Measurements from ENCODE around the gene ZSWIM2.

Gene ZSWIM2

GRCh38 chr2:186887107-186888090 is 38.4 kb upstream of the ZSWIM2 start:
- TF ChIP-seq CTCF (IDR thresholded peaks at IDR 0.05; ENCODE audit: insufficient read depth, low read depth, low read length, missing control alignments) = no peak
- DNase-seq (ENCODE audit: low read depth) = no peak
- no peak overlapping the region for H3K4me3 ChIP-seq (ENCODE audit: low read length)

GRCh38 chr2:186884587-186884986 is 35.6 kb upstream of the ZSWIM2 start:
- no peak for TF ChIP-seq CTCF (IDR thresholded peaks at IDR 0.05; ENCODE audit: insufficient read depth, low read depth, low read length, missing control alignments)
- no peak overlapping the region for H3K4me3 ChIP-seq (ENCODE audit: low read length)
- no peak for DNase-seq (ENCODE audit: low read depth)

- no peak for TF ChIP-seq CTCF (IDR thresholded peaks at IDR 0.05; ENCODE audit: insufficient read depth, low read depth, low read length, missing control alignments)
- H3K4me3 ChIP-seq (ENCODE audit: low read length) = no peak overlapping the region
- peak; percentile 46 for DNase-seq (ENCODE audit: low read depth)
Measured at GRCh38 chr2:186883666-186884065, 34.7 kb upstream of the ZSWIM2 start.

GRCh38 chr2:186882511-186883071 is 33.6 kb upstream of the ZSWIM2 start:
- TF ChIP-seq CTCF (IDR thresholded peaks at IDR 0.05; ENCODE audit: insufficient read depth, low read depth, low read length, missing control alignments) = no peak
- DNase-seq (ENCODE audit: low read depth) = no peak

GRCh38 chr2:186881660-186882059 is 32.7 kb upstream of the ZSWIM2 start:
- no peak for DNase-seq (ENCODE audit: low read depth)
- TF ChIP-seq CTCF (IDR thresholded peaks at IDR 0.05; ENCODE audit: insufficient read depth, low read depth, low read length, missing control alignments) = no peak
- H3K4me3 ChIP-seq (ENCODE audit: low read length) = no peak overlapping the region

More at GRCh38 chr2:186882511-186883071, 33.6 kb upstream of the ZSWIM2 start:
- H3K4me3 ChIP-seq (ENCODE audit: low read length) = no peak overlapping the region

GRCh38 chr2:186879312-186879711 is 30.3 kb upstream of the ZSWIM2 start:
- TF ChIP-seq CTCF (IDR thresholded peaks at IDR 0.05; ENCODE audit: insufficient read depth, low read depth, low read length, missing control alignments) = no peak
- no peak overlapping the region for H3K4me3 ChIP-seq (ENCODE audit: low read length)
- DNase-seq (ENCODE audit: low read depth) = peak; percentile 36
